ENCODE results near the gene CPED1. TPM values are rescaled to one million over a fixed set of nuclear protein-coding genes. Genes with fewer than 3 reads are reported as not detected.

CPED1 gene
- total RNA-seq, 1 donor from 2014 or later: 3.9 TPM

- Mint-ChIP-seq H3K27me3 (ENCODE audit: unreplicated experiment) (no peaks in the 10 kb centered on the region), H3K27ac (ENCODE audit: unreplicated experiment) (no peak overlapping the region), H3K9me3 (ENCODE audit: unreplicated experiment) (no peaks in the 10 kb centered on the region), H3K4me3 (ENCODE audit: unreplicated experiment) (no peak overlapping the region), H3K4me1 (ENCODE audit: unreplicated experiment) (peaks cover 10% of the 10 kb centered on the region), H3K36me3 (ENCODE audit: unreplicated experiment) (no peaks in the 10 kb centered on the region)
- DNase-seq (ENCODE audit: extremely low spot score, unreplicated experiment): no peak
- no peak for TF ChIP-seq CTCF (IDR thresholded peaks at IDR 0.05)
Measured at GRCh38 chr7:121323515-121324302, 335.2 kb downstream of the CPED1 start.

GRCh38 chr7:121327671-121328070, 339.2 kb downstream of the CPED1 start:
- TF ChIP-seq CTCF (IDR thresholded peaks at IDR 0.05): no peak
- peaks cover 22% of the 10 kb centered on the region for H3K4me1 Mint-ChIP-seq (ENCODE audit: unreplicated experiment)
- no peaks in the 10 kb centered on the region for H3K36me3 Mint-ChIP-seq (ENCODE audit: unreplicated experiment)
- peaks cover 6% of the 10 kb centered on the region for H3K27me3 Mint-ChIP-seq (ENCODE audit: unreplicated experiment)
- DNase-seq (ENCODE audit: extremely low spot score, unreplicated experiment): no peak
- no peak overlapping the region for H3K4me3 Mint-ChIP-seq (ENCODE audit: unreplicated experiment)
- no peaks in the 10 kb centered on the region for H3K9me3 Mint-ChIP-seq (ENCODE audit: unreplicated experiment)
- no peak overlapping the region for H3K27ac Mint-ChIP-seq (ENCODE audit: unreplicated experiment)

- peaks cover 6% of the 10 kb centered on the region for H3K27me3 Mint-ChIP-seq (ENCODE audit: unreplicated experiment)
- peak within 1 kb of the TSS; percentile 83 for H3K4me3 Mint-ChIP-seq (ENCODE audit: unreplicated experiment)
- H3K4me1 Mint-ChIP-seq (ENCODE audit: unreplicated experiment): peaks cover 22% of the 10 kb centered on the region
- peak within 1 kb of the TSS; percentile 14 for H3K27ac Mint-ChIP-seq (ENCODE audit: unreplicated experiment)
- no peaks in the 10 kb centered on the region for H3K36me3 Mint-ChIP-seq (ENCODE audit: unreplicated experiment)
- no peak for TF ChIP-seq CTCF (IDR thresholded peaks at IDR 0.05)
- DNase-seq (ENCODE audit: extremely low spot score, unreplicated experiment): no peak
- no peaks in the 10 kb centered on the region for H3K9me3 Mint-ChIP-seq (ENCODE audit: unreplicated experiment)
Measured at GRCh38 chr7:121328508-121329190, 340.1 kb downstream of the CPED1 start, which contains the start of gene WNT16. Gene WNT16, plus strand, starts transcription at chr7:121329000. Its CDS starts 293 bp downstream, at chr7:121329293.

- no peaks in the 10 kb centered on the region for H3K36me3 Mint-ChIP-seq (ENCODE audit: unreplicated experiment)
- peaks cover 6% of the 10 kb centered on the region for H3K27me3 Mint-ChIP-seq (ENCODE audit: unreplicated experiment)
- H3K27ac Mint-ChIP-seq (ENCODE audit: unreplicated experiment): peak overlapping the region; percentile 14
Measured at GRCh38 chr7:121329191-121330052, 340.9 kb downstream of the CPED1 start.

More at GRCh38 chr7:121329191-121330052, 340.9 kb downstream of the CPED1 start:
- Mint-ChIP-seq H3K4me3 (ENCODE audit: unreplicated experiment) (peak overlapping the region; percentile 83), H3K9me3 (ENCODE audit: unreplicated experiment) (no peaks in the 10 kb centered on the region), H3K4me1 (ENCODE audit: unreplicated experiment) (peaks cover 22% of the 10 kb centered on the region)
- no peak for DNase-seq (ENCODE audit: extremely low spot score, unreplicated experiment)
- TF ChIP-seq CTCF (IDR thresholded peaks at IDR 0.05): peak; percentile 36

Measured in osteocyte (in vitro differentiated cells).